ENCODE results near the gene IRX4.
A peak's percentile ranks its signal among the peaks of the same experiment; 100 is the strongest.

Gene IRX4

GRCh38 chr5:1888541-1889251, 6.0 kb upstream of the IRX4 start:
- Histone ChIP-seq H3K4me3 (ENCODE audit: low read depth in 1 of 2, low read length in 2 of 2) (no peak overlapping the region), H3K9me3 (ENCODE audit: low read length) (no peaks in the 10 kb centered on the region), H3K36me3 (ENCODE audit: insufficient read depth, low read length) (no peaks in the 10 kb centered on the region), H3K9ac (ENCODE audit: low read length) (no peak overlapping the region), H3K27me3 (ENCODE audit: control insufficient read depth in 1 of 2, insufficient read depth in 2 of 2, low read length in 2 of 2) (peaks cover 0 to 50% of the 10 kb centered on the region in 2 donors), H3K4me1 (ENCODE audit: insufficient read depth, low read length) (no peaks in the 10 kb centered on the region), H3K27ac (ENCODE audit: low read depth, low read length) (no peak overlapping the region)

DNA sequence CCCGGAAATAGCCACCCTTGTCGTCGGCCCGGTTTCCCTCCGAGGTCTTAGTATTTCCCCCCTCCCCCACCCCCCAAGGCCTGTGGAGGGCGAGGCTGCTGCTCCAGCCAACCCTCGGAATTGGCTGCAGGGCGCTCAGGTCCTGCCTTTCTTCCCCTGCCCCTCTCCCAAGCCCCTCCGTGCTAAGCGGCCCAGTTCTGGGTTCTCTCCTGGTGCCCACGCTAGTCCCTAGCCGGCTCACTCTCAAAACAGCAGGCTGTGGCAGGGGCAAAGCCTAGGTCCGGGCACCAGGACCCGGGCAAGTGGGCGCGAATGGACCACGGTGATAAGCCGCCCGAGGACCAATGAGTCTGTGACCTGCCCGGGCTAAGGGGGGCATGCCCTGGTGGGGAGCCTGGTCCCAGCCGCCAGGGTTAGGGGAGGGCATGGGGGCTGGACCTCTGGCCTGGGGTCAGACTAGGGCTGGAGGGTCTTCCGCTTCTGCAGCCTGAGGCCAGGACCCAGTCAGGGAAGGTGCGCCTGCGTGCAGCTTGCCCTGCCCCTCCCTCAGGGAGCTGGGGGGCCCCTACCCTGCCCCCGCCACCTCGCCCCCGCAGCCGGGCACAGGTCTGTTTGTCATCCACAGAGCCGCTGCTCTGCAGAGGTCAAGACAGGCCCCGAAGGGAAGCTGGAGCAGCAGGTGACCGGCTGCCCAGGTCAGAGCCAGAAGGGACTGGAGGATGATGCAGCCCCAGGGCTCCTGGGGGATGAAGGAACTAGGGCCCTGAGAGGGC, 5.0 kb upstream of the IRX4 start:
- Histone ChIP-seq H3K27me3 (ENCODE audit: control insufficient read depth in 1 of 2, insufficient read depth in 2 of 2, low read length in 2 of 2) (peaks cover 0 to 59% of the 10 kb centered on the region in 2 donors), H3K36me3 (ENCODE audit: insufficient read depth, low read length) (no peaks in the 10 kb centered on the region), H3K27ac (ENCODE audit: low read depth, low read length) (no peak overlapping the region), H3K4me3 (ENCODE audit: low read depth in 1 of 2, low read length in 2 of 2) (no peak overlapping the region), H3K9ac (ENCODE audit: low read length) (no peak overlapping the region), H3K9me3 (ENCODE audit: low read length) (no peaks in the 10 kb centered on the region), H3K4me1 (ENCODE audit: insufficient read depth, low read length) (no peaks in the 10 kb centered on the region)

- Histone ChIP-seq H3K4me3 (ENCODE audit: low read depth in 1 of 2, low read length in 2 of 2) (no peak overlapping the region), H3K9ac (ENCODE audit: low read length) (no peak overlapping the region), H3K36me3 (ENCODE audit: insufficient read depth, low read length) (no peaks in the 10 kb centered on the region), H3K4me1 (ENCODE audit: insufficient read depth, low read length) (no peaks in the 10 kb centered on the region), H3K27me3 (ENCODE audit: control insufficient read depth in 1 of 2, insufficient read depth in 2 of 2, low read length in 2 of 2) (peaks cover 0 to 67% of the 10 kb centered on the region in 2 donors), H3K27ac (ENCODE audit: low read depth, low read length) (no peak overlapping the region), H3K9me3 (ENCODE audit: low read length) (no peaks in the 10 kb centered on the region)
Measured at GRCh38 chr5:1886846-1887587, 4.3 kb upstream of the IRX4 start.

DNA sequence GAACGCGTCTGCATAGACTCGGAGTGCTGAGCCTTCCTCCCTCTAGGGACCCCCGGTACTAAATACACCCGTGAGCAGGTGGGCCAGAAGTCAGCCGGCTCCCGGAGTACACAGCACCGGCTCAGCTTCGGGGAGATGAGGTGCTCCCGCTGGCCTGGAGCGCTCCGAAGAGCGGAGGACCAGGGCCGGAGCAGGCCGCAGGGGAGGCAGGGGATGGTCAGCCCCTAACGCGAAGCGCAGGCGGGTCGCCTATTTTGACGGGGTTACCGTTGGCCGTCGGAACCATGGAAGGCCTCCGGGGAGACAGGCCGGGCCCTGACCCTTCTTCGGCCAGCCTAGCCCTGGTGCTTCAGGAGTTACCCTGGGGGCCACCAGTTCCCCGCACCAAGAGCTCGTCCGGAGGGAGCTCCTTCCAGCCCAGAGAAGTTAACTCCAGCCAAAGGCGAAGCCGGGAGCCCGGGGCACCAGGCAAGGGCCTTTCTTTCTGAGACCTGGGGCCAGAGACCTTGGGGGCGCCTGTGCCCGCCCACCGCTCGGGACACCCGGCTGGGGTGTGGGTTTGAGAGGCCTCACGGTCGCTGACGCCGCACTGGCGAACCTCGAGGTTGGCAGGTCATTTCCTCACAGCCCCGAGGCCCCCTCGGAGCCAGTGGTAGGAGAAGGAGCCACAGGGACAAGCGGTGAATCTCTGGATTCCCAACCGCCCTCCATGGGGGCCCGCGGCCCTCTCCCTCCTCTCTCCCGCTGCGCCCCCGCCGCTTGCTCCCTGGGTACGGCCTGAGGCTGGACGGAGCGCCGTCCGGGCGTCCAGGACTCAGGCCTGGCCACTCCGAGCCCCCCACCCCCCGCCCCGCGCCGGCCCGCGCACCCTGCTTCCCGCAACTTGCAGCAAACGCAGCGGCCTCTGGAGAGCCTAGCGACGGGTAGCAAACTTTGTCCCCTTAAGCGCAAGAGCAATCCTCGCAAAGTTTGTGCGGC, 3.4 kb upstream of the IRX4 start:
- no peaks in the 10 kb centered on the region for H3K36me3 ChIP-seq (ENCODE audit: insufficient read depth, low read length)
- no peaks in the 10 kb centered on the region for H3K4me1 ChIP-seq (ENCODE audit: insufficient read depth, low read length)
- H3K9me3 ChIP-seq (ENCODE audit: low read length), result no peaks in the 10 kb centered on the region
- H3K4me3 ChIP-seq (ENCODE audit: low read depth in 1 of 2, low read length in 2 of 2), result no peak overlapping the region
- peaks cover 0 to 75% of the 10 kb centered on the region in 2 donors for H3K27me3 ChIP-seq (ENCODE audit: control insufficient read depth in 1 of 2, insufficient read depth in 2 of 2, low read length in 2 of 2)
- H3K27ac ChIP-seq (ENCODE audit: low read depth, low read length), result no peak overlapping the region
- H3K9ac ChIP-seq (ENCODE audit: low read length), result no peak overlapping the region

DNA sequence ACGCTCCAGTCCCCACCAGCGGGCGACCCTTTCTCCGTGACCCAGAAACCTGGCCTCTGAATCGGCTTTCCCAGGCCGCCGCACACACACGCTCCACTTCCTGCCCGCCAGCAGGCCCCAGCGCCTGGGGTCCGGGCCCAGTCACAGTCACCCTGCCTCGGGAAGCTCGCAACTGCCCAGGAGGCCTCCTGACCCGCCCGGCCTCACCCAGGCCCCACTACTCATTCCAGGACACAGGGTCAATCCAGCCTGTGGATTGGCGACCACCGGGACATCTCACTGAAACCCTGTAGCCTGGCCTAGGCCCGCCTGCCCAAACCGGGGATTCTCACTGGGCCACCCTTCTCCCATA, 2.7 kb upstream of the IRX4 start:
- Histone ChIP-seq H3K9ac (ENCODE audit: low read length) (no peak overlapping the region), H3K36me3 (ENCODE audit: insufficient read depth, low read length) (no peaks in the 10 kb centered on the region), H3K27me3 (ENCODE audit: control insufficient read depth in 1 of 2, insufficient read depth in 2 of 2, low read length in 2 of 2) (peaks cover 5 to 79% of the 10 kb centered on the region in 2 donors), H3K4me3 (ENCODE audit: low read depth in 1 of 2, low read length in 2 of 2) (no peak overlapping the region), H3K9me3 (ENCODE audit: low read length) (no peaks in the 10 kb centered on the region), H3K27ac (ENCODE audit: low read depth, low read length) (no peak overlapping the region), H3K4me1 (ENCODE audit: insufficient read depth, low read length) (no peaks in the 10 kb centered on the region)

- Histone ChIP-seq H3K4me3 (ENCODE audit: low read depth in 1 of 2, low read length in 2 of 2) (no peak overlapping the region), H3K27me3 (ENCODE audit: control insufficient read depth in 1 of 2, insufficient read depth in 2 of 2, low read length in 2 of 2) (peaks cover 11 to 79% of the 10 kb centered on the region in 2 donors), H3K27ac (ENCODE audit: low read depth, low read length) (no peak overlapping the region), H3K36me3 (ENCODE audit: insufficient read depth, low read length) (no peaks in the 10 kb centered on the region), H3K4me1 (ENCODE audit: insufficient read depth, low read length) (no peaks in the 10 kb centered on the region), H3K9me3 (ENCODE audit: low read length) (no peaks in the 10 kb centered on the region), H3K9ac (ENCODE audit: low read length) (no peak overlapping the region)
Measured at GRCh38 chr5:1884678-1885403, 2.1 kb upstream of the IRX4 start.

GRCh38 chr5:1883925-1884677, 1.4 kb upstream of the IRX4 start:
- no peaks in the 10 kb centered on the region for H3K4me1 ChIP-seq (ENCODE audit: insufficient read depth, low read length)
- H3K9me3 ChIP-seq (ENCODE audit: low read length), result no peaks in the 10 kb centered on the region
- H3K27me3 ChIP-seq (ENCODE audit: control insufficient read depth in 1 of 2, insufficient read depth in 2 of 2, low read length in 2 of 2), result peaks cover 14 to 86% of the 10 kb centered on the region in 2 donors
- H3K36me3 ChIP-seq (ENCODE audit: insufficient read depth, low read length), result no peaks in the 10 kb centered on the region
- H3K27ac ChIP-seq (ENCODE audit: low read depth, low read length), result no peak overlapping the region
- H3K4me3 ChIP-seq (ENCODE audit: low read depth in 1 of 2, low read length in 2 of 2), result no peak overlapping the region
- H3K9ac ChIP-seq (ENCODE audit: low read length), result no peak overlapping the region

- Histone ChIP-seq H3K27ac (ENCODE audit: low read depth, low read length) (no peak overlapping the region), H3K4me1 (ENCODE audit: insufficient read depth, low read length) (no peaks in the 10 kb centered on the region), H3K9ac (ENCODE audit: low read length) (no peak overlapping the region), H3K36me3 (ENCODE audit: insufficient read depth, low read length) (no peaks in the 10 kb centered on the region), H3K9me3 (ENCODE audit: low read length) (no peaks in the 10 kb centered on the region), H3K27me3 (ENCODE audit: control insufficient read depth in 1 of 2, insufficient read depth in 2 of 2, low read length in 2 of 2) (peaks cover 14 to 93% of the 10 kb centered on the region in 2 donors), H3K4me3 (ENCODE audit: low read depth in 1 of 2, low read length in 2 of 2) (peak overlapping the region in 1 of 2 donors; percentile 18)
Measured at GRCh38 chr5:1883120-1883924, 597 bp upstream of the IRX4 start.

DNA sequence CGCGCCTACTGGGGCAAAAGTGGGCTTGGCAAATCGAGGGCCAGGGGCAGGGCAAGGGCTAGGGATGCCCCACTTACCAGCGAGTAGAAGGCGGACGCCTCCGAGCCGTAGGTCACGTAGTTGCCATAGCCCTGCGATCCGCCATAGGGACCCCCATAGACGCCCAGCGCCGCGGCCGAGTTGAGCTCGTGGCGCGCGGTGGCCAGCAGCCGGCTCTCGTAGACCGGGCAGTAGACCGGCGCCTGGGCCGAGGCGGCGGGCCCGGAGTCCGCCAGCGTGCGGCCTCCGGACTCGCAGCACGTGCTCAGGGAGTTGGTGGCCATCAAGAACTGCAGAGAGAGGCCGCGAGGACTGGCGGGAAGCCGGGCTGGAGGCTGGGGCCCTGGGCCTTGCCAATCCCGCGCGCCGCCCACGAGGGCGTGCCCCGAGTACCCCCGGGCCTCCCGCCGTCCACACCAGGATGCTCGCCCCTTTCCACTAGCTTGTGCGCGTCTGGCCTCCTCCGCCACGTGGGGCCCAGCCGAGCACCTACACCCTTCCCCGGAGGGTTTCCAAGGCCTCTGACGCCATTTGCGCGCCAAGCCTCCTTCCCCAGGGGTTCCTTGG, 891 bp downstream of the IRX4 start:
- Histone ChIP-seq H3K4me3 (ENCODE audit: low read depth in 1 of 2, low read length in 2 of 2) (no peak overlapping the region), H3K36me3 (ENCODE audit: insufficient read depth, low read length) (no peaks in the 10 kb centered on the region), H3K27me3 (ENCODE audit: control insufficient read depth in 1 of 2, insufficient read depth in 2 of 2, low read length in 2 of 2) (peaks cover 14 to 94% of the 10 kb centered on the region in 2 donors), H3K27ac (ENCODE audit: low read depth, low read length) (no peak overlapping the region), H3K4me1 (ENCODE audit: insufficient read depth, low read length) (no peaks in the 10 kb centered on the region), H3K9ac (ENCODE audit: low read length) (no peak overlapping the region), H3K9me3 (ENCODE audit: low read length) (no peaks in the 10 kb centered on the region)
